Esophagus squamous epithelium (tissue), 4 donors: Measurements from ENCODE around the gene REV3L.

Source experiments
- POLR2A ChIP-seq, 4 donors: fragments of 450-650 bp; IDR thresholded peaks; one replicate each; pipeline ENCODE4 v1.6.1; 2017; ENCODE audit warnings: antibody characterized with exemption in 4 of 4, mild to moderate bottlenecking in 4 of 4, moderate library complexity in 3 of 4
- TF ChIP-seq, protein P1 (sequence below), 6 experiments: fragments of 450-650 bp in 4 of 6; fragments of 200-600 bp in 2 of 6; sonication (generic) in 2 of 6; IDR thresholded peaks; one replicate each; pipeline ENCODE4 v1.5.1; 2016 to 2019; ENCODE audit warnings: antibody characterized with exemption in 6 of 6, mild to moderate bottlenecking in 4 of 6, moderate library complexity in 4 of 6

DNA sequence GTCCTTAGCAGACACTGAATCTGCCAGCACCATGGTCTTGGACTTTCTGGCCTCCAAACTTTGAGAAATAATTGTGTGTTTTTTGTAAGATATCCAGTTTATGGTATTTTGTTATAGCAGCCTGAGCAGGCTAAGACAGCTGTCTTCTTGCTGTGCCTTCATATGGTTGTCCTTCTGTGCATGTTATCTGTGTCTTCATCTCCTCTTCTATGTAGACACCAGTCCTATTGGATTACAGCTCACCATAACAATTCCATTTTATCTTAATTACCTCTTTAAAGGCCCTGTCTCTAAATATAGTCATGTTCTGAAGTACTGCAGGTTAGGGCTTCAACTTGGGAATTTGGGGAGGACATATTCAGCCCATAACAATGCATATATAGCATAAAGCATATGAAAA is 44.3 kb upstream of the REV3L start:
- TF ChIP-seq, protein P1, sequence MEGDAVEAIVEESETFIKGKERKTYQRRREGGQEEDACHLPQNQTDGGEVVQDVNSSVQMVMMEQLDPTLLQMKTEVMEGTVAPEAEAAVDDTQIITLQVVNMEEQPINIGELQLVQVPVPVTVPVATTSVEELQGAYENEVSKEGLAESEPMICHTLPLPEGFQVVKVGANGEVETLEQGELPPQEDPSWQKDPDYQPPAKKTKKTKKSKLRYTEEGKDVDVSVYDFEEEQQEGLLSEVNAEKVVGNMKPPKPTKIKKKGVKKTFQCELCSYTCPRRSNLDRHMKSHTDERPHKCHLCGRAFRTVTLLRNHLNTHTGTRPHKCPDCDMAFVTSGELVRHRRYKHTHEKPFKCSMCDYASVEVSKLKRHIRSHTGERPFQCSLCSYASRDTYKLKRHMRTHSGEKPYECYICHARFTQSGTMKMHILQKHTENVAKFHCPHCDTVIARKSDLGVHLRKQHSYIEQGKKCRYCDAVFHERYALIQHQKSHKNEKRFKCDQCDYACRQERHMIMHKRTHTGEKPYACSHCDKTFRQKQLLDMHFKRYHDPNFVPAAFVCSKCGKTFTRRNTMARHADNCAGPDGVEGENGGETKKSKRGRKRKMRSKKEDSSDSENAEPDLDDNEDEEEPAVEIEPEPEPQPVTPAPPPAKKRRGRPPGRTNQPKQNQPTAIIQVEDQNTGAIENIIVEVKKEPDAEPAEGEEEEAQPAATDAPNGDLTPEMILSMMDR (IDR thresholded peaks at IDR 0.05): no peak
- TF ChIP-seq POLR2A (IDR thresholded peaks at IDR 0.05): no peak
